Measurements from ENCODE around the gene ZNF106. TPM values are rescaled to one million over a fixed set of nuclear protein-coding genes. Genes with fewer than 3 reads are reported as not detected.

Gene ZNF106
- total and polyA plus RNA-seq, 2 of the 4 experiments (the other 2 are of a cell fraction), result 19.2 to 87.5 TPM

- Histone ChIP-seq H2BK5ac (ENCODE audit: low read depth, low read length, poor library complexity, severe bottlenecking) (peak overlapping the region; percentile 76), H2AK5ac (ENCODE audit: low read depth, low read length) (peak overlapping the region; percentile 42; the same call in 1 of the 2 replicates), H3K27ac (ENCODE audit: insufficient read depth, low read length) (peak overlapping the region; percentile 82; the same call in 1 of the 2 replicates), H4K8ac (ENCODE audit: low read depth in 2 of 2, low read length in 2 of 2) (peak overlapping the region in 1 of 2 experiments; percentile 51; a peak in 2 of 4 replicates), H2BK15ac (ENCODE audit: low read depth, low read length) (no peak overlapping the region), H3K23ac (ENCODE audit: low read depth, low read length) (peak overlapping the region; percentile 63; the same call in 1 of the 2 replicates), H3K9me1 (ENCODE audit: insufficient read depth, low read length) (peaks cover 3% of the 10 kb centered on the region; the same call in 1 of the 2 replicates), H3K79me1 (ENCODE audit: low read depth in 1 of 2, low read length in 2 of 2) (peaks cover 0 to 36% of the 10 kb centered on the region in 2 experiments; a peak in 2 of 4 replicates), H3K4ac (ENCODE audit: low read depth, low read length) (peak overlapping the region; percentile 42), H4K5ac (ENCODE audit: low read depth, low read length) (peak overlapping the region; percentile 19; the same call in 1 of the 2 replicates), H3K36me3 (ENCODE audit: control insufficient read depth, insufficient read depth, low read length) (no peaks in the 10 kb centered on the region), H2AK9ac (replicated peaks; ENCODE audit: low read depth, low read length, poor library complexity) (peak overlapping the region; percentile 73), H2BK120ac (ENCODE audit: low read depth, low read length) (peak overlapping the region; percentile 41; the same call in 1 of the 2 replicates), H2BK20ac (ENCODE audit: low read depth, low read length) (peak overlapping the region; percentile 22; the same call in 1 of the 2 replicates), H4K20me1 (ENCODE audit: insufficient read depth, low read length) (peaks cover 11% of the 10 kb centered on the region; the same call in 1 of the 2 replicates), H2AFZ (replicated peaks; ENCODE audit: low read length, poor library complexity) (no peak overlapping the region), H3K18ac (ENCODE audit: low read depth, low read length) (peak overlapping the region; percentile 25; the same call in 1 of the 2 replicates), H3K9ac (ENCODE audit: low read depth, low read length) (peak overlapping the region; percentile 1; the same call in 1 of the 2 replicates), H3K27me3 (ENCODE audit: control insufficient read depth, insufficient read depth, low read length) (no peaks in the 10 kb centered on the region), H3K4me1 (ENCODE audit: control insufficient read depth, insufficient read depth, low read length) (peaks cover 7% of the 10 kb centered on the region), H3K9me3 (ENCODE audit: control insufficient read depth, insufficient read depth, low read length) (no peaks in the 10 kb centered on the region), H4K91ac (ENCODE audit: insufficient read depth, low read depth, low read length) (no peak overlapping the region), H3K4me3 (ENCODE audit: insufficient read depth, low read depth, low read length) (no peak overlapping the region; the same call in 1 of the 2 replicates), H3K4me2 (ENCODE audit: low read depth, low read length) (peak overlapping the region; percentile 91), H3K14ac (replicated peaks; ENCODE audit: low read depth, low read length) (peak overlapping the region; percentile 77), H3K56ac (ENCODE audit: extremely low read depth, insufficient read depth, low read length) (no peak overlapping the region)
- BruUV-seq (replicated peaks), result TSS peak; percentile 90
- ChIA-PET CTCF (interaction anchor here (0.6 kb wide), 3 partner anchors 73 to 339 kb away, joined by 3 to 4 read pairs (median 3); no protein-coding TSS in a partner anchor), POLR2A (ENCODE audit: unreplicated experiment) (interaction anchor here (0.7 kb wide), 1 partner anchor 184 kb away, joined by 3 read pairs; the partner anchor contains the start of genes GANC and TMEM87A)
- ATAC-seq (ENCODE audit: low read depth) (0 out of 2 replicates have a peak, but pooled peaks have one; percentile 22), DNase-seq (no peak)
- WGBS, 2 experiments (ENCODE audit: extremely low coverage in 2 of 2, insufficient read length in 1 of 2), result no CpG with 5 or more reads among the region's 3 CpGs
- in situ Hi-C loops (cut with MboI; ENCODE audit: low sequenced_read_pairs), result no loop called here
- dilution Hi-C loops (cut with HindIII; ENCODE audit: low sequenced_read_pairs, unreplicated experiment), result no loop called here
- intact Hi-C loops (cut with micrococcal nuclease), result loop anchor here (10.0 kb wide), 1 partner anchor 182 kb away; the partner anchor contains the start of genes GANC and TMEM87A
- TF ChIP-seq FOS (IDR thresholded peaks at IDR 0.05; ENCODE audit: low read depth, low read length) (no peak), RCOR1 (IDR thresholded peaks at IDR 0.05; ENCODE audit: insufficient replicate concordance, low read length) (no peak), CTCF (conservative IDR thresholded peaks at IDR 0.05; ENCODE audit: low read depth, low read length) (no peak), ELK1 (IDR thresholded peaks at IDR 0.05; ENCODE audit: borderline replicate concordance, low read depth, low read length) (no peak), NFE2L2 (IDR thresholded peaks at IDR 0.05; ENCODE audit: low read depth, low read length) (no peak), POLR2A (IDR thresholded peaks at IDR 0.05; ENCODE audit: low read depth, low read length) (no peak), CEBPB (IDR thresholded peaks at IDR 0.05; ENCODE audit: low read depth, low read length) (no peak), MAZ (IDR thresholded peaks at IDR 0.05; ENCODE audit: borderline replicate concordance, low read depth, low read length) (no peak), BHLHE40 (IDR thresholded peaks at IDR 0.05; ENCODE audit: low read depth, low read length) (no peak), USF2 (IDR thresholded peaks at IDR 0.05; ENCODE audit: low read depth, low read length) (no peak), MXI1 (IDR thresholded peaks at IDR 0.05; ENCODE audit: borderline replicate concordance, low read depth, low read length) (no peak), SMC3 (IDR thresholded peaks at IDR 0.05; ENCODE audit: low read depth, low read length) (no peak), CHD1 (IDR thresholded peaks at IDR 0.05; ENCODE audit: low read depth, low read length) (no peak), RAD21 (IDR thresholded peaks at IDR 0.05; ENCODE audit: low read length) (no peak), MAFK (IDR thresholded peaks at IDR 0.05; ENCODE audit: low read depth, low read length) (no peak)
Measured at GRCh38 chr15:42456971-42457370, 34.0 kb downstream of the ZNF106 start.
